GM21825 (cell line): ENCODE measurements around the gene TCP11.

Experiments used
- ATAC-seq: cut with Tn5 transposase; IDR thresholded peaks from one replicate; pipeline ENCODE4 v1.9.1; 2021; ENCODE audit warnings: mild to moderate bottlenecking, moderate library complexity; ENCODE audit not compliant: unreplicated experiment

TCP11 gene

GRCh38 chr6:35141007-35141655, at the start of gene TCP11:
Gene TCP11 (minus strand): TSS chr6:35141339. CDS start chr6:35140870, 469 bp downstream.
- no peak for ATAC-seq

- no peak for ATAC-seq
Observed at GRCh38 chr6:35190306-35190705, 49.2 kb upstream of the TCP11 start.

GRCh38 chr6:35188886-35189285, 47.7 kb upstream of the TCP11 start:
- ATAC-seq = no peak

GRCh38 chr6:35186571-35186970, 45.4 kb upstream of the TCP11 start:
- no peak for ATAC-seq

GRCh38 chr6:35185971-35186370, 44.8 kb upstream of the TCP11 start:
- no peak for ATAC-seq

- ATAC-seq = no peak
Observed at GRCh38 chr6:35185302-35185681, 44.2 kb upstream of the TCP11 start.

GRCh38 chr6:35184580-35185301, 43.6 kb upstream of the TCP11 start:
- ATAC-seq = no peak

- no peak for ATAC-seq
Observed at GRCh38 chr6:35183935-35184334, 42.8 kb upstream of the TCP11 start.

GRCh38 chr6:35183281-35183680, 42.1 kb upstream of the TCP11 start:
- ATAC-seq = no peak

- no peak for ATAC-seq
Observed at GRCh38 chr6:35181933-35182612, 40.9 kb upstream of the TCP11 start.

- no peak for ATAC-seq
Observed at GRCh38 chr6:35181308-35181932, 40.3 kb upstream of the TCP11 start.

- no peak for ATAC-seq
Observed at GRCh38 chr6:35179901-35180535, 38.9 kb upstream of the TCP11 start.

- no peak for ATAC-seq
Observed at GRCh38 chr6:35178932-35179832, 38.0 kb upstream of the TCP11 start.

GRCh38 chr6:35178012-35178411, 36.9 kb upstream of the TCP11 start:
- no peak for ATAC-seq

- no peak for ATAC-seq
Observed at GRCh38 chr6:35177596-35177995, 36.5 kb upstream of the TCP11 start.

GRCh38 chr6:35177157-35177556, 36.0 kb upstream of the TCP11 start:
- ATAC-seq = no peak

GRCh38 chr6:35176301-35177024, 35.3 kb upstream of the TCP11 start:
- no peak for ATAC-seq

GRCh38 chr6:35174501-35174900, 33.4 kb upstream of the TCP11 start:
- ATAC-seq = no peak

- ATAC-seq = no peak
Observed at GRCh38 chr6:35174088-35174434, 32.9 kb upstream of the TCP11 start.
